ENCODE data around the gene MED22. TPM values are rescaled to one million over a fixed set of nuclear protein-coding genes. Genes with fewer than 3 reads are reported as not detected.

Gene MED22
- total and polyA plus RNA-seq, 2 donors (not counting 1 experiment from before 2014, with no cell fraction given): 13.9 to 17.8 TPM

GRCh38 chr9:133369422-133369821, 21.5 kb upstream of the MED22 start:
- Histone ChIP-seq H3K4me2 (ENCODE audit: extremely low read depth, insufficient read depth, low read length) (no peak overlapping the region), H3K4me1 (ENCODE audit: control insufficient read depth, extremely low read depth, insufficient read depth, low read length) (peaks cover 10% of the 10 kb centered on the region), H3K27ac (ENCODE audit: insufficient read depth, low read length) (no peak overlapping the region), H3K4me3 (replicated peaks in 1 of 4; ENCODE audit: control extremely low read depth in 1 of 4, insufficient read depth in 1 of 4, low read depth in 3 of 4, low read length in 4 of 4) (no peak overlapping the region), H4K20me1 (ENCODE audit: control insufficient read depth, extremely low read depth, insufficient read depth, low read length) (peaks cover 10% of the 10 kb centered on the region), H3K27me3 (ENCODE audit: control insufficient read depth, insufficient read depth, low read length) (no peaks in the 10 kb centered on the region), H3K79me2 (ENCODE audit: control insufficient read depth, insufficient read depth, low read length) (peaks cover 96% of the 10 kb centered on the region), H3K36me3 (ENCODE audit: control insufficient read depth, insufficient read depth, low read length) (peaks cover 51% of the 10 kb centered on the region), H2AFZ (ENCODE audit: low read length) (no peak overlapping the region), H3K9me3 (ENCODE audit: control insufficient read depth, insufficient read depth, low read depth, low read length) (no peaks in the 10 kb centered on the region), H3K9ac (ENCODE audit: insufficient read depth, low read length) (no peak overlapping the region)
- TF ChIP-seq EZH2 (IDR thresholded peaks at IDR 0.05; ENCODE audit: low read length, missing control alignments) (no peak), CTCF (conservative IDR thresholded peaks at IDR 0.05 in 1 of 2, IDR thresholded peaks at IDR 0.05 in 1 of 2; ENCODE audit: low read depth in 1 of 2, low read length in 2 of 2) (no peak)
- no peak for DNase-seq (ENCODE audit: low read depth in 2 of 2)

GRCh38 chr9:133368249-133368881, 20.4 kb upstream of the MED22 start:
- no peak overlapping the region for H3K27ac ChIP-seq (ENCODE audit: insufficient read depth, low read length)
- peaks cover 12% of the 10 kb centered on the region for H3K4me1 ChIP-seq (ENCODE audit: control insufficient read depth, extremely low read depth, insufficient read depth, low read length)
- DNase-seq (ENCODE audit: low read depth in 2 of 2): no peak
- H3K4me3 ChIP-seq (replicated peaks in 1 of 4; ENCODE audit: control extremely low read depth in 1 of 4, insufficient read depth in 1 of 4, low read depth in 3 of 4, low read length in 4 of 4): no peak overlapping the region
- no peak overlapping the region for H3K4me2 ChIP-seq (ENCODE audit: extremely low read depth, insufficient read depth, low read length)
- H3K9me3 ChIP-seq (ENCODE audit: control insufficient read depth, insufficient read depth, low read depth, low read length): no peaks in the 10 kb centered on the region
- H2AFZ ChIP-seq (ENCODE audit: low read length): no peak overlapping the region
- no peaks in the 10 kb centered on the region for H3K27me3 ChIP-seq (ENCODE audit: control insufficient read depth, insufficient read depth, low read length)
- TF ChIP-seq EZH2 (IDR thresholded peaks at IDR 0.05; ENCODE audit: low read length, missing control alignments): no peak
- TF ChIP-seq CTCF (conservative IDR thresholded peaks at IDR 0.05 in 1 of 2, IDR thresholded peaks at IDR 0.05 in 1 of 2; ENCODE audit: low read depth in 1 of 2, low read length in 2 of 2): no peak
- H3K36me3 ChIP-seq (ENCODE audit: control insufficient read depth, insufficient read depth, low read length): peaks cover 57% of the 10 kb centered on the region
- peaks cover 94% of the 10 kb centered on the region for H3K79me2 ChIP-seq (ENCODE audit: control insufficient read depth, insufficient read depth, low read length)
- no peak overlapping the region for H3K9ac ChIP-seq (ENCODE audit: insufficient read depth, low read length)
- H4K20me1 ChIP-seq (ENCODE audit: control insufficient read depth, extremely low read depth, insufficient read depth, low read length): peaks cover 10% of the 10 kb centered on the region

- H3K4me2 ChIP-seq (ENCODE audit: extremely low read depth, insufficient read depth, low read length): no peak overlapping the region
- no peak overlapping the region for H3K27ac ChIP-seq (ENCODE audit: insufficient read depth, low read length)
- H3K9me3 ChIP-seq (ENCODE audit: control insufficient read depth, insufficient read depth, low read depth, low read length): no peaks in the 10 kb centered on the region
- peaks cover 90% of the 10 kb centered on the region for H3K79me2 ChIP-seq (ENCODE audit: control insufficient read depth, insufficient read depth, low read length)
- H3K4me1 ChIP-seq (ENCODE audit: control insufficient read depth, extremely low read depth, insufficient read depth, low read length): peaks cover 12% of the 10 kb centered on the region
- no peak for TF ChIP-seq CTCF (conservative IDR thresholded peaks at IDR 0.05 in 1 of 2, IDR thresholded peaks at IDR 0.05 in 1 of 2; ENCODE audit: low read depth in 1 of 2, low read length in 2 of 2)
- TF ChIP-seq EZH2 (IDR thresholded peaks at IDR 0.05; ENCODE audit: low read length, missing control alignments): no peak
- H2AFZ ChIP-seq (ENCODE audit: low read length): no peak overlapping the region
- H3K9ac ChIP-seq (ENCODE audit: insufficient read depth, low read length): no peak overlapping the region
- no peaks in the 10 kb centered on the region for H3K27me3 ChIP-seq (ENCODE audit: control insufficient read depth, insufficient read depth, low read length)
- H3K4me3 ChIP-seq (replicated peaks in 1 of 4; ENCODE audit: control extremely low read depth in 1 of 4, insufficient read depth in 1 of 4, low read depth in 3 of 4, low read length in 4 of 4): no peak overlapping the region
- DNase-seq (ENCODE audit: low read depth in 2 of 2): no peak
- H3K36me3 ChIP-seq (ENCODE audit: control insufficient read depth, insufficient read depth, low read length): peaks cover 59% of the 10 kb centered on the region
- H4K20me1 ChIP-seq (ENCODE audit: control insufficient read depth, extremely low read depth, insufficient read depth, low read length): peaks cover 10% of the 10 kb centered on the region
Measured at GRCh38 chr9:133367778-133368177, 19.8 kb upstream of the MED22 start.
